Upper lobe of left lung (tissue), 4 donors: ENCODE results near the gene IGFBP6.

ENCODE experiments used
- CTCF ChIP-seq, 6 experiments: fragments of 450-650 bp in 4 of 6; fragments of 200-600 bp in 2 of 6; sonication (generic) in 2 of 6; IDR thresholded peaks; one replicate each; pipeline ENCODE4 v1.5.1; 2016 to 2019; ENCODE audit warnings: antibody characterized with exemption in 6 of 6
- EP300 ChIP-seq, 4 donors: sonication (generic); formaldehyde crosslinking; IDR thresholded peaks; one replicate each; pipeline ENCODE4 v1.5.1; 2017; ENCODE audit warnings: antibody characterized with exemption in 4 of 4, control low read depth in 2 of 4

GRCh38 chr12:53064613-53065436 lies 32.6 kb upstream of the IGFBP6 start:
- TF ChIP-seq CTCF (IDR thresholded peaks at IDR 0.05) (no peak), EP300 (IDR thresholded peaks at IDR 0.05) (no peak)
